Brain microvascular endothelial cell (primary cell): Measurements from ENCODE around the gene GJA3.

Source experiments
- DNase-seq: peaks from one replicate; pipeline ENCODE4 v3.0.0-alpha.2; 2020
- H3K27ac ChIP-seq: fragments of 250-450 bp; sonication (Bioruptor Pico); 2 replicates; pipeline ENCODE4 v1.5.1; 2020; ENCODE audit warnings: mild to moderate bottlenecking, moderate library complexity
- H3K27me3 ChIP-seq: fragments of 250-450 bp; sonication (Bioruptor Pico); replicated peaks from 2 replicates; pipeline ENCODE4 v1.5.1; 2020; ENCODE audit warnings: mild to moderate bottlenecking
- H3K36me3 ChIP-seq: fragments of 250-450 bp; sonication (Bioruptor Pico); replicated peaks from 2 replicates; pipeline ENCODE4 v1.5.1; 2020; ENCODE audit warnings: mild to moderate bottlenecking
- H3K4me3 ChIP-seq: 2 replicates; pipeline ENCODE4 v1.5.1; 2011; ENCODE audit warnings: low read depth, mild to moderate bottlenecking, control low read depth, low read length, moderate library complexity
- CTCF ChIP-seq: IDR thresholded peaks from 2 replicates; pipeline ENCODE4 v1.5.1; 2011; ENCODE audit warnings: low read depth, mild to moderate bottlenecking, moderate library complexity, low read length, control low read depth, inconsistent platforms; ENCODE audit errors: missing control alignments
- in situ Hi-C: cut with HindIII; loops from 2 replicates; pipeline ENCODE4 v1.10.0; 2017; ENCODE audit warnings: low sequenced_read_pairs, low pct_ligation_motif_present

GJA3 gene

GRCh38 chr13:20130652-20131051, 30.2 kb downstream of the GJA3 start:
- TF ChIP-seq CTCF, result no peak
- H3K27me3 ChIP-seq, result peaks cover 4% of the 10 kb centered on the region

GRCh38 chr13:20130012-20130411, 30.8 kb downstream of the GJA3 start:
- peaks cover 4% of the 10 kb centered on the region for H3K27me3 ChIP-seq
- DNase-seq, result no peak
- TF ChIP-seq CTCF, result no peak
- H3K4me3 ChIP-seq, result no peak overlapping the region
- no peak overlapping the region for H3K27ac ChIP-seq
- no peaks in the 10 kb centered on the region for H3K36me3 ChIP-seq
- in situ Hi-C loops, result no loop called here

More at GRCh38 chr13:20130652-20131051, 30.2 kb downstream of the GJA3 start:
- no peak overlapping the region for H3K4me3 ChIP-seq
- no peak for DNase-seq
- no peak overlapping the region for H3K27ac ChIP-seq
- in situ Hi-C loops, result no loop called here
- H3K36me3 ChIP-seq, result no peaks in the 10 kb centered on the region

- DNase-seq, result no peak
- Histone ChIP-seq H3K36me3 (no peaks in the 10 kb centered on the region), H3K27me3 (peaks cover 4% of the 10 kb centered on the region), H3K4me3 (no peak overlapping the region), H3K27ac (no peak overlapping the region)
- in situ Hi-C loops, result no loop called here
- no peak for TF ChIP-seq CTCF
Measured at GRCh38 chr13:20129076-20129475, 31.8 kb downstream of the GJA3 start.

GRCh38 chr13:20128459-20128931, 32.4 kb downstream of the GJA3 start:
- Histone ChIP-seq H3K4me3 (peak overlapping the region; percentile 65), H3K27me3 (peaks cover 4% of the 10 kb centered on the region), H3K36me3 (no peaks in the 10 kb centered on the region), H3K27ac (no peak overlapping the region)
- TF ChIP-seq CTCF, result peak; percentile 48
- in situ Hi-C loops, result no loop called here
- no peak for DNase-seq

- H3K27ac ChIP-seq, result no peak overlapping the region
- in situ Hi-C loops, result no loop called here
- peaks cover 4% of the 10 kb centered on the region for H3K27me3 ChIP-seq
- H3K36me3 ChIP-seq, result no peaks in the 10 kb centered on the region
- peak; percentile 54 for TF ChIP-seq CTCF
- peak overlapping the region; percentile 65 for H3K4me3 ChIP-seq
- DNase-seq, result no peak
Measured at GRCh38 chr13:20127562-20128458, 33.0 kb downstream of the GJA3 start.
